Psoas muscle (tissue), 8 donors: ENCODE data around the gene NR6A1. TPM values are rescaled to one million over a fixed set of nuclear protein-coding genes. Genes with fewer than 3 reads are reported as not detected.

ENCODE experiments used
- ATAC-seq, 4 donors: fragments of 200-7000 bp; cut with Tn5 transposase; one replicate each; pipeline ENCODE4 v1.9.1; 2020; ENCODE audit warnings: moderate library complexity in 3 of 4, mild to moderate bottlenecking in 2 of 4
- DNase-seq, 2 donors: peaks; one replicate each; pipeline ENCODE4 v3.0.0-alpha.2; 2020
- H3K27ac ChIP-seq: fragments of 200-600 bp; one replicate; pipeline ENCODE4 v1.8.0; 2022
- H3K27me3 ChIP-seq, 3 donors: fragments of 200-600 bp in 1 of 3; one replicate each; pipeline versions ENCODE4 v1.6.1 to v1.8.0; 2013 to 2022; ENCODE audit warnings: low read length in 2 of 3, mild to moderate bottlenecking in 2 of 3, moderate library complexity in 1 of 3; ENCODE audit not compliant: insufficient read depth in 3 of 3
- H3K36me3 ChIP-seq, 2 donors: fragments of 200-600 bp in 1 of 2; one replicate each; pipeline versions ENCODE4 v1.6.1 to v1.8.0; 2013 to 2022; ENCODE audit warnings: low read depth in 1 of 2, mild to moderate bottlenecking in 1 of 2, moderate library complexity in 1 of 2; ENCODE audit not compliant: insufficient read depth in 1 of 2
- H3K4me1 ChIP-seq: fragments of 200-600 bp; one replicate; pipeline ENCODE4 v1.8.0; 2022
- H3K4me3 ChIP-seq: fragments of 200-600 bp; one replicate; pipeline ENCODE4 v1.8.0; 2022; ENCODE audit warnings: mild to moderate bottlenecking
- H3K9me3 ChIP-seq: fragments of 200-600 bp; one replicate; pipeline ENCODE4 v1.8.0; 2022
- CTCF ChIP-seq: fragments of 200-600 bp; IDR thresholded peaks from one replicate; pipeline ENCODE4 v1.8.0; 2022; ENCODE audit warnings: antibody characterized with exemption
- whole genome bisulfite sequencing, 3 donors: extraction: QIAGEN DNeasy Blood & Tissue Kit; methylation state at CpG; one replicate each; pipeline versions ENCODE4 v1.1.6 to v1.1.7; 2013; 5-methylcytosine and 5-hydroxymethylcytosine counted together
- intact Hi-C, 2 donors: fragments of 100-400 bp; cut with DNase I; formaldehyde crosslinking; loops; one replicate each; pipeline versions ENCODE4 v1.11.0 to v1.14.2; 2022
- polyA plus RNA-seq, 3 donors: library from polyadenylated mRNA; stranded (reverse); fragments of 200-250 nt; gene quantifications; one replicate each; pipeline ENCODE4 v1.2.3, GENCODE V29; 2013
- total RNA-seq, 4 donors: library from RNA; stranded (reverse); fragmentation: NEBNext Ultra II Directional in 2 of 4; extraction: Animal tissue kit (Norgen Biotek cat#: 25700) in 2 of 4; gene quantifications; one replicate each; pipeline versions ENCODE4 v1.2.1 to v1.2.4, GENCODE V29; 2021 to 2023
- donor health status: healthy with polysubstance abuse.
- donor health status: DM: no; HTN: no; CAD: no; lungs with moderate emphysema.
- donor health status: Bipolar disorder and iron deficiency.
- donor health status: healthy.
- donor health status: DM: yes; HTN: yes; CAD: no.
- donor health status: DM: no; HTN: no; CAD: no.
- donor health status: DM: no; HTN: no; CAD: no.
- donor health status: DM: yes; HTN: yes; CAD: no.

Gene NR6A1
- total and polyA plus RNA-seq, 7 donors = 0.32 to 2.6 (median 0.70) TPM

GRCh38 chr9:124487260-124488182 lies 283.6 kb downstream of the NR6A1 start:
- TF ChIP-seq CTCF = no peak
- Histone ChIP-seq H3K4me3 (no peak overlapping the region), H3K27me3 (peaks cover 0 to 51% (median 17%) of the 10 kb centered on the region in 3 donors), H3K4me1 (no peaks in the 10 kb centered on the region), H3K36me3 (no peaks in the 10 kb centered on the region), H3K27ac (no peak overlapping the region), H3K9me3 (no peaks in the 10 kb centered on the region)
- intact Hi-C loops = no loop called here
- no peak for ATAC-seq
- no peak for DNase-seq
- WGBS, 3 donors = 26 to 33% (median 33%) methylated on average over 40 of the region's 40 CpGs

GRCh38 chr9:124486778-124487259 lies 284.3 kb downstream of the NR6A1 start:
- WGBS, 3 donors = 40 to 45% (median 44%) methylated on average over 17 of the region's 17 CpGs

GRCh38 chr9:124485936-124486335 lies 285.2 kb downstream of the NR6A1 start:
- ATAC-seq (no peak), DNase-seq (no peak)
- no peaks in the 10 kb centered on the region for H3K9me3 ChIP-seq
- intact Hi-C loops = no loop called here
- no peak overlapping the region for H3K4me3 ChIP-seq
- H3K4me1 ChIP-seq = no peaks in the 10 kb centered on the region
- no peaks in the 10 kb centered on the region for H3K36me3 ChIP-seq
- peaks cover 0 to 61% (median 17%) of the 10 kb centered on the region in 3 donors for H3K27me3 ChIP-seq
- no peak for TF ChIP-seq CTCF
- H3K27ac ChIP-seq = no peak overlapping the region
- 39 to 53% (median 46%) methylated on average over 15 of the region's 15 CpGs for WGBS, 3 donors

More at GRCh38 chr9:124486778-124487259, 284.3 kb downstream of the NR6A1 start:
- no peaks in the 10 kb centered on the region for H3K9me3 ChIP-seq
- DNase-seq = no peak
- peaks cover 0 to 58% (median 17%) of the 10 kb centered on the region in 3 donors for H3K27me3 ChIP-seq
- intact Hi-C loops = no loop called here
- no peak overlapping the region for H3K27ac ChIP-seq
- no peak for ATAC-seq
- H3K36me3 ChIP-seq = no peaks in the 10 kb centered on the region
- no peak overlapping the region for H3K4me3 ChIP-seq
- no peaks in the 10 kb centered on the region for H3K4me1 ChIP-seq
- TF ChIP-seq CTCF = no peak

GRCh38 chr9:124485201-124485600 lies 285.9 kb downstream of the NR6A1 start:
- ATAC-seq (no peak), DNase-seq (no peak)
- Histone ChIP-seq H3K4me3 (no peak overlapping the region), H3K9me3 (no peaks in the 10 kb centered on the region), H3K27me3 (peaks cover 0 to 64% (median 17%) of the 10 kb centered on the region in 3 donors), H3K27ac (no peak overlapping the region), H3K36me3 (no peaks in the 10 kb centered on the region), H3K4me1 (no peaks in the 10 kb centered on the region)
- no peak for TF ChIP-seq CTCF
- intact Hi-C loops = no loop called here
- 38 to 43% (median 42%) methylated on average over 12 to 13 of the region's 13 CpGs for WGBS, 3 donors
